Measurements from ENCODE around the gene MED23. TPM values are rescaled to one million over a fixed set of nuclear protein-coding genes. Genes with fewer than 3 reads are reported as not detected.

The MED23 gene
- total and polyA plus RNA-seq, 9 of the 15 experiments (the other 6 are each of a cell fraction or from before 2014, with no cell fraction given) = 13.7 to 61.2 (median 27.2) TPM

GRCh38 chr6:131628726-131629125, 684 bp upstream of the MED23 start:
- no peak for DNase-seq (ENCODE audit: extremely low read depth in 1 of 4, low spot score in 3 of 4)
- H4K20me1 ChIP-seq (replicated peaks; ENCODE audit: control insufficient read depth, insufficient read depth, low read length) = no peaks in the 10 kb centered on the region
- H3K9me1 ChIP-seq (ENCODE audit: control insufficient read depth, insufficient read depth, low read length) = no peaks in the 10 kb centered on the region
- H3K27ac ChIP-seq (ENCODE audit: extremely low read depth, low read depth, low read length) = no peak overlapping the region
- ATAC-seq = no peak
- peak overlapping the region; percentile 73; the same call in 1 of the 2 replicates for H3K4me3 ChIP-seq
- H2AFZ ChIP-seq (ENCODE audit: low read depth, low read length) = peak overlapping the region; percentile 98
- ChIA-PET CTCF (ENCODE audit: low intra/inter-chr PET ratio) (interaction anchor here (1.1 to 1.8 kb wide), 2 partner anchors 109 to 743 kb away, joined by 5 read pairs; no protein-coding TSS in a partner anchor), POLR2A (interaction anchor here (0.7 to 2.6 kb wide), 10 partner anchors 8 to 55 kb away, joined by 3 to 11 read pairs (median 6); partner anchors contain the start of genes ARG1 and ENPP3)
- H3K36me3 ChIP-seq (ENCODE audit: control insufficient read depth, insufficient read depth, low read length) = peaks cover 28% of the 10 kb centered on the region
- 0% methylated on average over 1 of the region's 1 CpG for WGBS (ENCODE audit: insufficient coverage, low coverage, missing lambda C conversion rate)
- H3K9me3 ChIP-seq (replicated peaks; ENCODE audit: control insufficient read depth, insufficient read depth, low read depth, low read length) = no peaks in the 10 kb centered on the region
- peak overlapping the region; percentile 73 for H3K4me2 ChIP-seq (ENCODE audit: insufficient read depth, low read length)
- no peak for FAIRE-seq
- intact Hi-C loops (cut with micrococcal nuclease) (loop anchor here (1.0 kb wide), 1 partner anchor 109 kb away; no protein-coding TSS in a partner anchor), in situ Hi-C loops (cut with MboI) (loop anchor here (25.0 kb wide), 1 partner anchor 1184 kb away; the partner anchor contains the start of gene RPS12)
- BruUV-seq (replicated peaks) = no TSS peak
- TF ChIP-seq MCM5 (IDR thresholded peaks at IDR 0.05; ENCODE audit: low read depth) (no peak), ZNF124 (CRISPR knock-in tag; IDR thresholded peaks at IDR 0.05) (no peak), HIVEP1 (CRISPR knock-in tag; IDR thresholded peaks at IDR 0.05) (no peak), NFXL1 (CRISPR knock-in tag; IDR thresholded peaks at IDR 0.05) (no peak), PHB2 (IDR thresholded peaks at IDR 0.05; ENCODE audit: low read depth) (no peak)
- TF ChIP-seq, protein P1, sequence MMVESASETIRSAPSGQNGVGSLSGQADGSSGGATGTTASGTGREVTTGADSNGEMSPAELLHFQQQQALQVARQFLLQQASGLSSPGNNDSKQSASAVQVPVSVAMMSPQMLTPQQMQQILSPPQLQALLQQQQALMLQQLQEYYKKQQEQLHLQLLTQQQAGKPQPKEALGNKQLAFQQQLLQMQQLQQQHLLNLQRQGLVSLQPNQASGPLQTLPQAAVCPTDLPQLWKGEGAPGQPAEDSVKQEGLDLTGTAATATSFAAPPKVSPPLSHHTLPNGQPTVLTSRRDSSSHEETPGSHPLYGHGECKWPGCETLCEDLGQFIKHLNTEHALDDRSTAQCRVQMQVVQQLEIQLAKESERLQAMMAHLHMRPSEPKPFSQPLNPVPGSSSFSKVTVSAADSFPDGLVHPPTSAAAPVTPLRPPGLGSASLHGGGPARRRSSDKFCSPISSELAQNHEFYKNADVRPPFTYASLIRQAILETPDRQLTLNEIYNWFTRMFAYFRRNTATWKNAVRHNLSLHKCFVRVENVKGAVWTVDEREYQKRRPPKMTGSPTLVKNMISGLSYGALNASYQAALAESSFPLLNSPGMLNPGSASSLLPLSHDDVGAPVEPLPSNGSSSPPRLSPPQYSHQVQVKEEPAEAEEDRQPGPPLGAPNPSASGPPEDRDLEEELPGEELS (CRISPR knock-in tag; IDR thresholded peaks at IDR 0.05; ENCODE audit: borderline replicate concordance) = no peak
- TF ChIP-seq, protein P2, sequence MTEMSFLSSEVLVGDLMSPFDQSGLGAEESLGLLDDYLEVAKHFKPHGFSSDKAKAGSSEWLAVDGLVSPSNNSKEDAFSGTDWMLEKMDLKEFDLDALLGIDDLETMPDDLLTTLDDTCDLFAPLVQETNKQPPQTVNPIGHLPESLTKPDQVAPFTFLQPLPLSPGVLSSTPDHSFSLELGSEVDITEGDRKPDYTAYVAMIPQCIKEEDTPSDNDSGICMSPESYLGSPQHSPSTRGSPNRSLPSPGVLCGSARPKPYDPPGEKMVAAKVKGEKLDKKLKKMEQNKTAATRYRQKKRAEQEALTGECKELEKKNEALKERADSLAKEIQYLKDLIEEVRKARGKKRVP (CRISPR knock-in tag; IDR thresholded peaks at IDR 0.05) = no peak
- TF ChIP-seq, protein P3, sequence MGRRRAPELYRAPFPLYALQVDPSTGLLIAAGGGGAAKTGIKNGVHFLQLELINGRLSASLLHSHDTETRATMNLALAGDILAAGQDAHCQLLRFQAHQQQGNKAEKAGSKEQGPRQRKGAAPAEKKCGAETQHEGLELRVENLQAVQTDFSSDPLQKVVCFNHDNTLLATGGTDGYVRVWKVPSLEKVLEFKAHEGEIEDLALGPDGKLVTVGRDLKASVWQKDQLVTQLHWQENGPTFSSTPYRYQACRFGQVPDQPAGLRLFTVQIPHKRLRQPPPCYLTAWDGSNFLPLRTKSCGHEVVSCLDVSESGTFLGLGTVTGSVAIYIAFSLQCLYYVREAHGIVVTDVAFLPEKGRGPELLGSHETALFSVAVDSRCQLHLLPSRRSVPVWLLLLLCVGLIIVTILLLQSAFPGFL (CRISPR knock-in tag; IDR thresholded peaks at IDR 0.05) = no peak
- no peaks in the 10 kb centered on the region for H3K27me3 ChIP-seq (ENCODE audit: control insufficient read depth in 2 of 2, insufficient read depth in 2 of 2, low read length in 2 of 2)
- H3K79me2 ChIP-seq (ENCODE audit: control insufficient read depth, insufficient read depth, low read length) = peaks cover 27% of the 10 kb centered on the region
- peak overlapping the region in 1 of 2 experiments; percentile 48; a peak in 1 of 4 replicates for H3K9ac ChIP-seq (ENCODE audit: insufficient read depth in 1 of 2, low read depth in 2 of 2, low read length in 2 of 2)
- H3K4me1 ChIP-seq (replicated peaks in 1 of 2; ENCODE audit: control insufficient read depth in 2 of 2, insufficient read depth in 2 of 2, low read length in 2 of 2) = peaks cover 0 to 13% of the 10 kb centered on the region in 2 experiments; a peak in 3 of 5 replicates
